ENCODE measurements around the gene ZMAT3.

The ZMAT3 gene

GRCh38 chr3:179000144-179000543 is 71.5 kb downstream of the ZMAT3 start:
- H3K4me3 ChIP-seq (ENCODE audit: low read depth, low read length): no peak overlapping the region
- in situ Hi-C loops (cut with HindIII; ENCODE audit: low sequenced_read_pairs): no loop called here
- TF ChIP-seq CTCF (IDR thresholded peaks at IDR 0.05; ENCODE audit: low read depth, low read length, missing control alignments): no peak
- DNase-seq (ENCODE audit: low read depth): peak; percentile 2

- no peak for DNase-seq (ENCODE audit: low read depth)
- no peak for TF ChIP-seq CTCF (IDR thresholded peaks at IDR 0.05; ENCODE audit: low read depth, low read length, missing control alignments)
- H3K4me3 ChIP-seq (ENCODE audit: low read depth, low read length): no peak overlapping the region
- in situ Hi-C loops (cut with HindIII; ENCODE audit: low sequenced_read_pairs): no loop called here
Measured at GRCh38 chr3:178996399-178996798, 75.2 kb downstream of the ZMAT3 start.

- TF ChIP-seq CTCF (IDR thresholded peaks at IDR 0.05; ENCODE audit: low read depth, low read length, missing control alignments): no peak
- no peak for DNase-seq (ENCODE audit: low read depth)
- no peak overlapping the region for H3K4me3 ChIP-seq (ENCODE audit: low read depth, low read length)
- in situ Hi-C loops (cut with HindIII; ENCODE audit: low sequenced_read_pairs): no loop called here
Measured at GRCh38 chr3:178990293-178990692, 81.3 kb downstream of the ZMAT3 start.

- in situ Hi-C loops (cut with HindIII; ENCODE audit: low sequenced_read_pairs): no loop called here
- no peak overlapping the region for H3K4me3 ChIP-seq (ENCODE audit: low read depth, low read length)
- DNase-seq (ENCODE audit: low read depth): no peak
- no peak for TF ChIP-seq CTCF (IDR thresholded peaks at IDR 0.05; ENCODE audit: low read depth, low read length, missing control alignments)
Measured at GRCh38 chr3:178989821-178990220, 81.8 kb downstream of the ZMAT3 start.

GRCh38 chr3:178987745-178988144 is 83.9 kb downstream of the ZMAT3 start:
- TF ChIP-seq CTCF (IDR thresholded peaks at IDR 0.05; ENCODE audit: low read depth, low read length, missing control alignments): no peak
- DNase-seq (ENCODE audit: low read depth): no peak
- in situ Hi-C loops (cut with HindIII; ENCODE audit: low sequenced_read_pairs): no loop called here
- H3K4me3 ChIP-seq (ENCODE audit: low read depth, low read length): no peak overlapping the region

GRCh38 chr3:178986456-178986855 is 85.2 kb downstream of the ZMAT3 start:
- in situ Hi-C loops (cut with HindIII; ENCODE audit: low sequenced_read_pairs): no loop called here
- no peak for TF ChIP-seq CTCF (IDR thresholded peaks at IDR 0.05; ENCODE audit: low read depth, low read length, missing control alignments)
- H3K4me3 ChIP-seq (ENCODE audit: low read depth, low read length): no peak overlapping the region
- no peak for DNase-seq (ENCODE audit: low read depth)

- no peak overlapping the region for H3K4me3 ChIP-seq (ENCODE audit: low read depth, low read length)
- no peak for DNase-seq (ENCODE audit: low read depth)
- in situ Hi-C loops (cut with HindIII; ENCODE audit: low sequenced_read_pairs): no loop called here
- TF ChIP-seq CTCF (IDR thresholded peaks at IDR 0.05; ENCODE audit: low read depth, low read length, missing control alignments): no peak
Measured at GRCh38 chr3:178982137-178982536, 89.5 kb downstream of the ZMAT3 start.

All from astrocyte of the cerebellum (primary cell).